H1 (cell line): ENCODE results near the gene MPHOSPH9. TPM values are rescaled to one million over a fixed set of nuclear protein-coding genes. Genes with fewer than 3 reads are reported as not detected.

Source experiments
- CTCF ChIA-PET: fragments of 300-600 bp; sonication (Branson Sonifier 250); formaldehyde crosslinking; loops from one replicate; lab custom pipeline; 2021; ENCODE audit not compliant: partially characterized antibody; lab: Charles Lee
- POLR2A ChIA-PET: fragments of 300-600 bp; sonication (Branson Sonifier 250); formaldehyde crosslinking; loops from one replicate; lab custom pipeline; 2021; ENCODE audit warnings: inconsistent platforms; ENCODE audit not compliant: partially characterized antibody; lab: Charles Lee
- DNase-seq, 2 experiments: peaks; one replicate each; pipeline versions ENCODE4 v3.0.0 to v3.0.0-alpha.2; 2010 to 2022; ENCODE audit warnings: low spot score in 2 of 2, low read depth in 1 of 2, mixed read lengths in 1 of 2
- FAIRE-seq: peaks from 2 replicates; lab custom pipeline; 2011; peaks lifted over from hg19 to GRCh38; lab: Jason Lieb, UNC
- H2AFZ ChIP-seq: 2 replicates; pipeline ENCODE4 v1.8.1; 2012; ENCODE audit warnings: low read length, inconsistent platforms
- H2AK5ac ChIP-seq: 2 replicates; pipeline ENCODE4 v1.6.1; 2013; ENCODE audit warnings: low read depth, low read length
- H2BK120ac ChIP-seq: replicated peaks from 2 replicates; pipeline ENCODE3; 2013; ENCODE audit warnings: low read depth, low read length, inconsistent platforms
- H2BK12ac ChIP-seq: 2 replicates; pipeline ENCODE4 v1.6.1; 2013; ENCODE audit warnings: low read depth, low read length
- H2BK15ac ChIP-seq: 2 replicates; pipeline ENCODE4 v1.6.1; 2013; ENCODE audit warnings: low read length
- H2BK20ac ChIP-seq: 2 replicates; pipeline ENCODE4 v1.6.1; 2013; ENCODE audit warnings: low read length
- H2BK5ac ChIP-seq: 2 replicates; pipeline ENCODE4 v1.6.1; 2013; ENCODE audit warnings: low read depth, low read length
- H3K14ac ChIP-seq: 2 replicates; pipeline ENCODE4 v1.6.1; 2013; ENCODE audit warnings: inconsistent platforms; ENCODE audit not compliant: insufficient read length
- H3K18ac ChIP-seq: 2 replicates; pipeline ENCODE4 v1.6.1; 2013; ENCODE audit warnings: low read length; ENCODE audit errors: extremely low read depth
- H3K23ac ChIP-seq: 2 replicates; pipeline ENCODE4 v1.6.1; 2013; ENCODE audit warnings: inconsistent platforms; ENCODE audit not compliant: insufficient read length
- H3K23me2 ChIP-seq: 2 replicates; pipeline ENCODE4 v1.6.1; 2013; ENCODE audit warnings: low read depth, low read length
- H3K27ac ChIP-seq: 2 replicates; pipeline ENCODE4 v1.6.1; 2011; ENCODE audit warnings: low read depth, low read length, inconsistent platforms
- H3K27me3 ChIP-seq, 4 experiments: replicated peaks in 1 of 4; 1 replicate in 1 of 4; 2 replicates in 3 of 4; pipeline versions ENCODE4 v1.6.1 to v1.8.1; 2011 to 2013; ENCODE audit warnings: low read length in 3 of 4, mild to moderate bottlenecking in 3 of 4, inconsistent platforms in 2 of 4, mixed read lengths in 2 of 4, moderate library complexity in 1 of 4; ENCODE audit not compliant: control insufficient read depth in 3 of 4, insufficient read depth in 3 of 4; ENCODE audit errors: extremely low read depth in 1 of 4
- H3K36me3 ChIP-seq, 4 experiments: 2 replicates each; pipeline versions ENCODE4 v1.6.1 to v1.8.1; 2011 to 2013; ENCODE audit warnings: mild to moderate bottlenecking in 4 of 4, low read length in 3 of 4, moderate library complexity in 2 of 4, control low read depth in 1 of 4, inconsistent platforms in 1 of 4; ENCODE audit not compliant: insufficient read depth in 4 of 4, control insufficient read depth in 2 of 4
- H3K4ac ChIP-seq: replicated peaks from 2 replicates; pipeline ENCODE3; 2013; ENCODE audit warnings: low read length, low read depth, mixed read lengths, inconsistent platforms; ENCODE audit not compliant: insufficient read length
- H3K4me1 ChIP-seq, 4 experiments: replicated peaks in 1 of 4; 1 replicate in 1 of 4; 2 replicates in 3 of 4; pipeline versions ENCODE4 v1.6.1 to v1.8.1; 2011 to 2013; ENCODE audit warnings: low read length in 3 of 4, inconsistent platforms in 2 of 4, mixed read lengths in 1 of 4; ENCODE audit not compliant: insufficient read depth in 4 of 4, control insufficient read depth in 3 of 4
- H3K4me2 ChIP-seq, 2 experiments: 2 replicates each; pipeline versions ENCODE4 v1.6.1 to v1.8.1; 2011 to 2013; ENCODE audit warnings: low read depth in 2 of 2, low read length in 2 of 2, control low read depth in 1 of 2, inconsistent platforms in 1 of 2, mild to moderate bottlenecking in 1 of 2; ENCODE audit not compliant: insufficient read depth in 1 of 2
- H3K4me3 ChIP-seq, 4 experiments: fragments of 200-600, 300-600 bp in 1 of 4; sonication (generic), shearing (Covaris generic), sonication (Bioruptor Twin) in 1 of 4; 2 replicates each; pipeline versions ENCODE4 v1.5.1 to v1.8.1; 2011 to 2016; ENCODE audit warnings: low read length in 4 of 4, low read depth in 3 of 4, control low read depth in 2 of 4, inconsistent platforms in 2 of 4, mild to moderate bottlenecking in 2 of 4, mixed read lengths in 1 of 4, moderate library complexity in 1 of 4; ENCODE audit not compliant: insufficient read depth in 2 of 4; ENCODE audit errors: extremely low read depth in 1 of 4
- H3K56ac ChIP-seq: replicated peaks from 2 replicates; pipeline ENCODE3; 2013; ENCODE audit warnings: low read depth, mild to moderate bottlenecking, mixed read lengths, low read length, inconsistent platforms; ENCODE audit not compliant: insufficient read length
- H3K79me1 ChIP-seq: 2 replicates; pipeline ENCODE4 v1.6.1; 2013; ENCODE audit warnings: low read depth, low read length, control low read depth
- H3K79me2 ChIP-seq, 2 experiments: 2 replicates each; pipeline versions ENCODE4 v1.6.1 to v1.8.1; 2012 to 2013; ENCODE audit warnings: low read length in 2 of 2, mild to moderate bottlenecking in 2 of 2, inconsistent platforms in 1 of 2; ENCODE audit not compliant: insufficient read depth in 2 of 2, control insufficient read depth in 1 of 2
- H3K9ac ChIP-seq, 4 experiments: replicated peaks in 1 of 4; 1 replicate in 1 of 4; 2 replicates in 3 of 4; pipeline versions ENCODE4 v1.6.1 to v1.8.1; 2011 to 2013; ENCODE audit warnings: low read depth in 3 of 4, low read length in 3 of 4, control low read depth in 2 of 4, mild to moderate bottlenecking in 2 of 4, moderate library complexity in 2 of 4, inconsistent platforms in 1 of 4; ENCODE audit errors: extremely low read depth in 1 of 4
- H3K9me3 ChIP-seq, 2 experiments: 2 replicates each; pipeline versions ENCODE4 v1.6.1 to v1.8.1; 2012 to 2013; ENCODE audit warnings: mild to moderate bottlenecking in 2 of 2, moderate library complexity in 2 of 2, control low read depth in 1 of 2, inconsistent platforms in 1 of 2, low read depth in 1 of 2, low read length in 1 of 2, mixed read lengths in 1 of 2; ENCODE audit not compliant: insufficient read depth in 2 of 2
- H4K20me1 ChIP-seq, 2 experiments: replicated peaks in 1 of 2; 2 replicates each; pipeline versions ENCODE3 to v1.8.1; 2011 to 2013; ENCODE audit warnings: inconsistent platforms in 2 of 2, low read length in 2 of 2, mild to moderate bottlenecking in 1 of 2; ENCODE audit not compliant: insufficient read depth in 2 of 2, control insufficient read depth in 1 of 2
- H4K5ac ChIP-seq: 2 replicates; pipeline ENCODE4 v1.6.1; 2013; ENCODE audit warnings: low read length, low read depth, mixed read lengths, inconsistent platforms; ENCODE audit not compliant: insufficient read length
- H4K8ac ChIP-seq: 2 replicates; pipeline ENCODE4 v1.8.0; 2013; ENCODE audit warnings: mild to moderate bottlenecking, moderate library complexity, low read length, inconsistent platforms; ENCODE audit not compliant: insufficient read depth; ENCODE audit errors: extremely low read depth
- H4K91ac ChIP-seq: replicated peaks from 2 replicates; pipeline ENCODE3; 2013; ENCODE audit warnings: low read length, mixed read lengths, inconsistent platforms; ENCODE audit not compliant: insufficient read length
- CHD2 ChIP-seq: IDR thresholded peaks from 2 replicates; pipeline ENCODE4 v1.6.1; 2012; ENCODE audit warnings: low read length, improper control_type of control experiment
- EGR1 ChIP-seq: IDR thresholded peaks from 2 replicates; pipeline ENCODE4 v1.6.1; 2011; ENCODE audit warnings: low read depth, low read length, borderline replicate concordance
- FOSL1 ChIP-seq: IDR thresholded peaks from 2 replicates; pipeline ENCODE4 v1.6.1; 2011; ENCODE audit warnings: mild to moderate bottlenecking, low read depth, low read length, moderate library complexity; ENCODE audit not compliant: insufficient read depth
- RAD21 ChIP-seq, 2 experiments: IDR thresholded peaks in 1 of 2; conservative IDR thresholded peaks in 1 of 2; 2 replicates each; pipeline ENCODE4 v1.6.1; 2011; ENCODE audit warnings: low read depth in 2 of 2, low read length in 2 of 2, improper control_type of control experiment in 1 of 2, inconsistent platforms in 1 of 2, mild to moderate bottlenecking in 1 of 2, moderate library complexity in 1 of 2
- RXRA ChIP-seq: IDR thresholded peaks from 2 replicates; pipeline ENCODE4 v1.6.1; 2011; ENCODE audit warnings: low read depth, mild to moderate bottlenecking, low read length, moderate library complexity; ENCODE audit not compliant: insufficient read depth
- SIX5 ChIP-seq: IDR thresholded peaks from 2 replicates; pipeline ENCODE4 v1.6.1; 2011; ENCODE audit warnings: mild to moderate bottlenecking, low read depth, low read length
- SUZ12 ChIP-seq: fragments of 200-600 bp; sonication (generic); IDR thresholded peaks from 2 replicates; pipeline ENCODE4 v1.6.1; 2012; ENCODE audit warnings: mild to moderate bottlenecking, inconsistent platforms, low read length, moderate library complexity, mixed read lengths
- WGBS, 2 experiments: shearing (Covaris generic) in 1 of 2; methylation state at CpG; one replicate each; pipeline versions ENCODE4 v1.1.6 to v1.1.7; 2013 to 2015; ENCODE audit warnings: low lambda C conversion rate in 2 of 2, mixed read lengths in 2 of 2, inconsistent platforms in 1 of 2, low coverage in 1 of 2, missing lambda C conversion rate in 1 of 2; ENCODE audit not compliant: insufficient replicate concordance in 2 of 2, insufficient coverage in 1 of 2, insufficient read length in 1 of 2; ENCODE audit errors: extremely low coverage in 1 of 2, missing lambda C conversion rate in 1 of 2; 5-methylcytosine and 5-hydroxymethylcytosine counted together
- polyA plus RNA-seq, 7 experiments: library from polyadenylated mRNA; depleted of rRNA in 3 of 7; stranded (reverse) in 5 of 7; unstranded in 2 of 7; fragments of >200 nt in 5 of 7; fragments of 200-250 nt in 2 of 7; gene quantifications; 1 replicate in 5 of 7; 2 replicates in 1 of 7; 4 replicates in 1 of 7; pipeline versions ENCODE4 v1.2.1 to v1.2.3, GENCODE V29; 2011 to 2013; ENCODE audit warnings: missing spikeins in 2 of 7, mixed read lengths in 2 of 7
- total RNA-seq: library from RNA; stranded (reverse); fragmentation: NEBNext Ultra II Directional; extraction: Animal tissue kit (Norgen Biotek cat#: 25700); gene quantifications from 2 replicates; pipeline ENCODE4 v1.2.1, GENCODE V29; 2021

The MPHOSPH9 gene
- total and polyA plus RNA-seq, 2 of the 8 experiments (the other 6 are each of a cell fraction or from before 2014, with no cell fraction given), result 8.8 to 48.8 TPM

DNA sequence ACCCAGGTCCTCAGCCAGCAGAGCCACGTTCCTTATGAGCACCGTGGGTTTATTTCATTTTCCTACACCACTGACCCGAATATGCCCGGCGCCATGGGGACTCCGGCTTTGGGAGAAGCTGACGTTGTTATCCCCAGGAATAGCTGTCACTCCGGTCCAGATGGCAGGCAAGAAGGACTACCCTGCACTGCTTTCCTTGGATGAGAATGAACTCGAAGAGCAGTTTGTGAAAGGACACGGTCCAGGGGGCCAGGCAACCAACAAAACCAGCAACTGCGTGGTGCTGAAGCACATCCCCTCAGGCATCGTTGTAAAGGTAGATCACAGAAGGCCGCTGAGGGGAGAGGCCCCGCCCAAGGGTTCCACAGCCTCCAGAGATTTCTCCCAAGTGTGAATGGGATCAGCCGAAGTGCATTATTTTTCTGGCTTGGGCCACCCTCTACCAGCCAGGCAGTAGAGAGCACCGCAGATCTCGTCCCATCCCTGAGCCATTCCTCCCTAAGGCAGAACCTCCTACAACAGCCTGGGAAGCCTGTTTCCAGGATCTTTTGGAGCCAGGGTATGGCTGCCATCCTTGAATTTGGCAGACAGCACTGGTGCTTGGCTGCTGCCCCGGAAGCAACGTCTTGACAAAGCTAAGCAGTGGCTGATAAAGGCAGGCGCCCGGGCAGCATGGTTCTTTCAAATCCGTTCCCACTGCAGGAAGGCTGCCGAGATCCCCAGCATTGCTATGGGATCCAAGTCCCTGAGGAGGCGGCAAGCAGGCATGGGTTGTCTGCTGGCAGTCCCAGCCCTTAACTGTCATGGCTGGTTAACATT, 20.9 kb upstream of the MPHOSPH9 start:
- H2BK15ac ChIP-seq, result no peak overlapping the region
- no peak overlapping the region for H2BK12ac ChIP-seq
- peaks cover 0 to 4% of the 10 kb centered on the region in 2 experiments for H4K20me1 ChIP-seq
- no peak overlapping the region for H3K27ac ChIP-seq
- H3K4me1 ChIP-seq, result peaks cover 0 to 5% (median 0%) of the 10 kb centered on the region in 4 experiments; a peak in 1 of 7 replicates
- H3K27me3 ChIP-seq, result no peaks in the 10 kb centered on the region
- H3K9ac ChIP-seq, result no peak overlapping the region; a peak in 1 of 7 replicates
- H2BK120ac ChIP-seq, result no peak overlapping the region
- H2AK5ac ChIP-seq, result no peak overlapping the region
- no peak for TF ChIP-seq EGR1
- TF ChIP-seq SIX5, result no peak
- TF ChIP-seq FOSL1, result no peak
- TF ChIP-seq RXRA, result no peak
- no peak for TF ChIP-seq CHD2
- TF ChIP-seq RAD21 (IDR thresholded peaks at IDR 0.05 in 1 of 2, conservative IDR thresholded peaks at IDR 0.05 in 1 of 2; ENCODE audit: low read depth in 2 of 2, low read length in 2 of 2), result no peak
- no peak for TF ChIP-seq SUZ12
- no peak overlapping the region for H3K14ac ChIP-seq
- no peak overlapping the region for H3K23ac ChIP-seq
- H3K79me2 ChIP-seq, result peaks cover 0 to 4% of the 10 kb centered on the region in 2 experiments; a peak in 1 of 4 replicates
- no peak for FAIRE-seq
- peaks cover 4% of the 10 kb centered on the region; the same call in 1 of the 2 replicates for H3K79me1 ChIP-seq
- H3K56ac ChIP-seq, result no peak overlapping the region
- peaks cover 0 to 7% of the 10 kb centered on the region in 2 experiments; a peak in 2 of 4 replicates for H3K9me3 ChIP-seq
- H2BK5ac ChIP-seq, result no peak overlapping the region
- 88% methylated on average over 24 of the region's 24 CpGs; no CpG with 5 or more reads in 1 of the 2 experiments for WGBS, 2 experiments
- no peak overlapping the region for H3K4me2 ChIP-seq
- no peak overlapping the region for H2BK20ac ChIP-seq
- H3K4me3 ChIP-seq, result no peak overlapping the region
- H3K4ac ChIP-seq, result no peak overlapping the region
- H3K23me2 ChIP-seq, result no peaks in the 10 kb centered on the region
- DNase-seq, result no peak
- peaks cover 7 to 58% (median 24%) of the 10 kb centered on the region in 4 experiments for H3K36me3 ChIP-seq
- ChIA-PET POLR2A (interaction anchor here (0.7 to 4.0 kb wide), 3 partner anchors 14 to 21 kb away, joined by 3 to 32 read pairs (median 4); partner anchors contain the start of genes MPHOSPH9 and MTRFR), CTCF (interaction anchor here (0.6 to 2.9 kb wide), 3 partner anchors 11 to 333 kb away, joined by 3 to 10 read pairs (median 3); no protein-coding TSS in a partner anchor)
- H4K5ac ChIP-seq, result no peak overlapping the region
- H2AFZ ChIP-seq, result no peak overlapping the region
- no peak overlapping the region for H4K91ac ChIP-seq
- no peak overlapping the region for H3K18ac ChIP-seq
- no peak overlapping the region for H4K8ac ChIP-seq
